ENCODE data around the gene PRSS22. TPM values are rescaled to one million over a fixed set of nuclear protein-coding genes. Genes with fewer than 3 reads are reported as not detected.

Gene PRSS22, protein sequence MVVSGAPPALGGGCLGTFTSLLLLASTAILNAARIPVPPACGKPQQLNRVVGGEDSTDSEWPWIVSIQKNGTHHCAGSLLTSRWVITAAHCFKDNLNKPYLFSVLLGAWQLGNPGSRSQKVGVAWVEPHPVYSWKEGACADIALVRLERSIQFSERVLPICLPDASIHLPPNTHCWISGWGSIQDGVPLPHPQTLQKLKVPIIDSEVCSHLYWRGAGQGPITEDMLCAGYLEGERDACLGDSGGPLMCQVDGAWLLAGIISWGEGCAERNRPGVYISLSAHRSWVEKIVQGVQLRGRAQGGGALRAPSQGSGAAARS
- 1.1 TPM in 1 of 2 replicates, not detected in the other for total RNA-seq

DNA sequence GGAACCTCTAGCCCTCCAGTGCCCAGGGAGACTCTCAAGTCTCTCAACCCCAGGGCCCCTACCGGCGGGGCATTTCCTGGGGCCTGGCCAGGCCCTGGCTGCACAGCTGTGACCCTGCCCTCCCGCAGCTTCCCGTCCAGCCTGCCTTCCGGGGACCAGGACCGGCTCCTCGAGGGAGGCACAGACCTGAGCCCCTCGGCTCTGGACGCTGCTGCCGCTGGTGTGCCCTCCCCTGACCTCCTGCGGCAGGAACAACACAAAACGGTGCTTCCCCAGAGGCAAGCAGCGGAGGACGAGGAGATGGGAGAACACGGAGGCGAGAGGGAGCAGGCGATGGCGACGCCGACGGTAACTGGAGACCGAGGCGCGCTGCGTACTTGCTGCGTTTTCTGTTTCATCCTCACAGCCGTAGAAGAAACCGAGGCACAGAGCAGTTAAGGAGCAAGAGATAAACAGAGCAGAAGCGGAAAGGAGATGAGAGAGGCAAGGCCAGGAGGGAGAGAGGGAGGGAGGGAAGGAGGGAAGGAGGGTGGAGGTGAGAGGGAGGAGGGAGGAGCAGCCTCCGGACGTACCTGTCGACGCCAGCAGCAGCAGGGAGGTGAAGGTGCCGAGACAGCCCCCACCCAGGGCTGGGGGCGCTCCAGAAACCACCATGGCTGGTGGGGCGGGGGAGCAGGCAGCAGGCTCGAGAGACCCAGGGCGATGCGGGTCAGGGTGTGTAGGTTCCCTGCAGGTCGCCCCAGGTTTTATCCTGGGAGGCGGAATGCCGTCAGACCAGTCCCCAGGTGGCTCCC is at the start of gene PRSS22:
PRSS22 (minus strand) TSS at position 720 of the 794 bp plus-strand sequence; CDS start at position 654, 66 bp downstream.

DNA sequence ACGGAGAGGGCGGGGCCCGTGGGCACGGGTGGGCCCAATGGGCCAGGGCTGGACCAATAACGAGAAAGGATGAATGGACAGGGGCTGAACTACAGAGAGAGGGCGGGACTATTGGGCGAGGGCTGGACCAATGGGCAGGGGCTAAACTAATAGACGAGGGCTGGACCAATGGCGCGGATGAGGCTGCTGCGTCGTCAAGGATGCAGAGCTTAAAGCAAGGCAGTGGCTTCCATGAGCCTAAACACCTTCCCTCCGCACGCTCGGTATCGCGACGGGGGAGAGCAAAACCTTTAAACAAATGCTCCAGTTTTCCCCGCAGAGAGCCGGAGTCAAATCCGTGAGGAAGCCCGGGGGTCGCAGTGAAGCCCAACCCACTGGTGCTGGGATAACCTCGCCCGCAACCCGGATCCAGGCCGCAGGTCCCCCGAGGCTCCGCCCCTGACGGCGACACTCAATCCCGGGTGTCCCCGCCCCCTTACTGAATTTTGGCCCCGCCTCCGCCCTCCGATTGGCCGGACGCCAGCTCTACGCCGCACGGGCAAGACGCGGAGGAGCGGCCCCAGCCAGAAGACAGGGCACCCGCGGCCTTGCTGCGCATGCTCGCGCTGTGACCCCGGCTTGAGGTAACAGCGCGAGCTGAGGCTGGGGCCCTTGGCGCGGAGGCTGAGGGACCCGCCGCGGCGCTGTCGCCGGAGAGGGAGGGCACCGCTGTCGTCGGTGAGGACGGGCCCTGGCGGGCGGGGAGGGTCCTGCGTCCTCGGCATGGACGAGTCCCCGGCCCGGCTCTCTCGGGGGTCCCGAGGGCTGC is 24.9 kb upstream of the PRSS22 start, which contains the start of gene FLYWCH2:
FLYWCH2 (plus strand) TSS at position 566 of the 808 bp plus-strand sequence. CDS start 13,235 bp downstream, outside the sequence.

GRCh38 chr16:2829501-2830354 is 28.2 kb downstream of the PRSS22 start, which contains the start of gene ZG16B:
Gene ZG16B (plus strand): TSS chr16:2830303. CDS start chr16:2830442, 139 bp downstream.

DNA sequence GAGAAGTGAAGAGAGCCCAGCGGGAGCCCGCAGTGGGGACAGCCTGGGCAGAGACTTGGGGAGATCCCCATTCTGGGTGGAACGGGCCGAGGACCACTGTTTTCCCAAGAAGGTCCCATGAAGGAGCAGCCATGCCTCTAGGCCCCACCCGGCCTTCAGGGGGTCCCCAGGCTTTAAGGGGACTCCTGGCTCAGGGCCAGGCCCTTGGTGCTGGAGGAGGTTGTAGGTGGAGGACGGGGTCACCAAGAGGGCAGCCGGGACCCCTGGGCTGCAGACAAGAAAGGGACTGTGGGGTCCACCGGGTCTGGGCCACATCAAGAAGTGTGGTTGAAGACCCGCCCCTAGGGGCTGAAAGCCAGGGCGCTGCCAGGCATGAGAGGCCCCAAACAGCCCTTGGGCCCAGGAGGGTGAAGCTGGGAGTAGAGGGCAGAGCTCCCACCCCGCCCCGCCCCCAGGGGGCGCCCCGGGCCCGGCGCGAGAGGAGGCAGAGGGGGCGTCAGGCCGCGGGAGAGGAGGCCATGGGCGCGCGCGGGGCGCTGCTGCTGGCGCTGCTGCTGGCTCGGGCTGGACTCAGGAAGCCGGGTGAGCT is 41.1 kb downstream of the PRSS22 start, which contains the start of gene PRSS21:
PRSS21 (plus strand) TSS at position 487 of the 589 bp plus-strand sequence; CDS start at position 519, 32 bp downstream.

Other genes with a start within 250 kb of the PRSS22 start
- gene KCTD5, start 175.6 kb downstream of the PRSS22 start, total RNA-seq = 86.3 and 87.8 TPM in 2 replicates
- 1.3 and 2.0 TPM in 2 replicates for gene PRSS27, start 137.9 kb downstream of the PRSS22 start, total RNA-seq
- gene SRRM2, start 105.5 kb downstream of the PRSS22 start, total RNA-seq = 141 and 191 TPM in 2 replicates
- 364 and 485 TPM in 2 replicates for gene ELOB, start 80.9 kb downstream of the PRSS22 start, total RNA-seq
- gene PRSS33, start 70.6 kb downstream of the PRSS22 start, total RNA-seq = not detected in 2 replicates
- gene PRSS41, start 59.7 kb downstream of the PRSS22 start, total RNA-seq = not detected in 2 replicates
- 0.25 and 1.6 TPM in 2 replicates for gene PRSS21, start 40.9 kb downstream of the PRSS22 start, total RNA-seq
- gene ZG16B, start 27.9 kb downstream of the PRSS22 start, total RNA-seq = 1.1 and 1.3 TPM in 2 replicates
- 73.0 and 87.7 TPM in 2 replicates for gene FLYWCH2, start 25.0 kb upstream of the PRSS22 start, total RNA-seq
- 46.4 and 54.1 TPM in 2 replicates for gene FLYWCH1, start 53.8 kb upstream of the PRSS22 start, total RNA-seq
- 0.81 and 4.9 TPM in 2 replicates for gene KREMEN2, start 106.1 kb upstream of the PRSS22 start, total RNA-seq
- gene PAQR4, start 111.2 kb upstream of the PRSS22 start, total RNA-seq = 6.5 and 22.5 TPM in 2 replicates
- gene PKMYT1, start 122.3 kb upstream of the PRSS22 start, total RNA-seq = 6.3 and 101 TPM in 2 replicates
- gene CLDN9, start 154.8 kb upstream of the PRSS22 start, total RNA-seq = under 0.01 TPM in 1 of 2 replicates, not detected in the other
- 31.8 and 63.8 TPM in 2 replicates for gene CLDN6, start 160.0 kb upstream of the PRSS22 start, total RNA-seq
- 630 and 760 TPM in 2 replicates for gene TNFRSF12A, start 162.2 kb upstream of the PRSS22 start, total RNA-seq
- 61.8 and 378 TPM in 2 replicates for gene HCFC1R1, start 165.8 kb upstream of the PRSS22 start, total RNA-seq
- gene THOC6, start 165.9 kb upstream of the PRSS22 start, total RNA-seq = 32.4 and 43.7 TPM in 2 replicates
- gene BICDL2, start 178.8 kb upstream of the PRSS22 start, total RNA-seq = not detected in 2 replicates
- gene MMP25, start 188.4 kb upstream of the PRSS22 start, total RNA-seq = under 0.01 and 0.13 TPM in 2 replicates
- gene IL32, start 207.5 kb upstream of the PRSS22 start, total RNA-seq = 128 and 172 TPM in 2 replicates
- not detected in 2 replicates for gene ZSCAN10, start 241.1 kb upstream of the PRSS22 start, total RNA-seq

All from mesangial cell (primary cell).